GM21737 (cell line): ENCODE results near the gene SGCE.

Experiments used
- ATAC-seq: cut with Tn5 transposase; IDR thresholded peaks from one replicate; pipeline ENCODE4 v1.9.1; 2021; ENCODE audit warnings: mild to moderate bottlenecking, moderate library complexity; ENCODE audit not compliant: unreplicated experiment

Gene SGCE

DNA sequence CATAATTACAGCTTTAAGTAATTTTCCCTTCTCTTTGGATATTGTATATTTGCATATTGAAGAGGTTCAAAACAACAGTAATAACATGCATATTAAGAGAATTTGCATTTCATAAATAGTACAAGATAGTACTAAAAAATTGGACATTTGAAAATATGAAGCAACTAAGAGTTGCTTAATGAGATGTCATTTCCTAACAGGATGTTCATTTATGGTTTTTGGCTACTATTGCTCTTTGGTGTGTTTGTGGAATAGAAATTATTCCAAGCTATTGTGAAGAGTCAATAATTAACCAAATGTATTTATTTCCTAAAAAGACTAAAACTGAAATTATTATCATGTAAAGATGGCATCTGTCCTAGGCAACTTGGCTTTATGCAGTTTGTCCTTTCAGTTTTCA is 4.1 kb upstream of the SGCE start:
- no peak for ATAC-seq

GRCh38 chr7:94658826-94659225 is 2.9 kb upstream of the SGCE start:
- ATAC-seq, result no peak

DNA sequence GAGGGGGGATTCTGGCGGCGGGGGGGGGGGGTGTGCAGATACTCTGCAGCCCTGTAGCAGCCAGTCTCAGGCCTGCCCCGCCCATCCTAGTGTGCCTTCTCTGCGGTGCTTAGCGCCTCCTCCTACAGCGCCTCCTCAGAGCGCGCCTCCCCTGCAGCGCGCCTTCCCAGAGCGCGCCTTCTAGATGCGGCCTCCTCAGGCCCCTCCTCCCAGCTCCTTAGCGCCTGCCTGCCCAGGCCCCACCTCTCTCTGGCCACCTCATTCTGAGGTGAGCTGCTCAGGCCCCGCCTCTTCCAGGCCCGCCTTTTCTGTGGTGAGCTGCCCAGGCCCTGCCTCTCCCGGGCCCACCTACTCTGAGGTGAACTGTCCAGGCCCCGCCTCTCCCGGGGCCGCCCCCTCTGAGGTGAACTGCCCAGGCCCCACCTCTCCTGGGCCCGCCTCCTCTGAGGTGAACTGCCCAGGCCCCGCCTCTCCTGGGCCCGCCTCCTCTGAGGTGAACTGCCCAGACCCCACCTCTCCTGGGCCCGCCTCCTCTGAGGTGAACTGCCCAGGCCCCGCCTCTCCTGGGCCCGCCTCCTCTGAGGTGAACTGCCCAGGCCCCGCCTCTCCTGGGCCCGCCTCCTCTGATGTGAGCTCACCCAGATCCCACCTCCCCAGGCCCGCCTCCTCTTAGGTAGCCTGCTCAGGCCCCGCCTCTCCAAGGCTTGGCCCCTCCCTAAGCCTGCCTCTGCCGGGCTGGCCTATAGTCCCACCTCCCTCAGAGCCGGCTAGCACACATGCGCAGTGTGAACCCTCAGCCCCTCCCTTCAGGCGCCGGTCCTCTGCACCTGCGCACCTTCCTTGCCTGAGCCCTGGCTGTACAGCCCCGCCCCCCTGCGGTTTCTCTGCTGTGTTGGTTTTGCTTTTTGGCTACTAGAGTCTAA is 2.1 kb upstream of the SGCE start:
- ATAC-seq, result peak; percentile 80

DNA sequence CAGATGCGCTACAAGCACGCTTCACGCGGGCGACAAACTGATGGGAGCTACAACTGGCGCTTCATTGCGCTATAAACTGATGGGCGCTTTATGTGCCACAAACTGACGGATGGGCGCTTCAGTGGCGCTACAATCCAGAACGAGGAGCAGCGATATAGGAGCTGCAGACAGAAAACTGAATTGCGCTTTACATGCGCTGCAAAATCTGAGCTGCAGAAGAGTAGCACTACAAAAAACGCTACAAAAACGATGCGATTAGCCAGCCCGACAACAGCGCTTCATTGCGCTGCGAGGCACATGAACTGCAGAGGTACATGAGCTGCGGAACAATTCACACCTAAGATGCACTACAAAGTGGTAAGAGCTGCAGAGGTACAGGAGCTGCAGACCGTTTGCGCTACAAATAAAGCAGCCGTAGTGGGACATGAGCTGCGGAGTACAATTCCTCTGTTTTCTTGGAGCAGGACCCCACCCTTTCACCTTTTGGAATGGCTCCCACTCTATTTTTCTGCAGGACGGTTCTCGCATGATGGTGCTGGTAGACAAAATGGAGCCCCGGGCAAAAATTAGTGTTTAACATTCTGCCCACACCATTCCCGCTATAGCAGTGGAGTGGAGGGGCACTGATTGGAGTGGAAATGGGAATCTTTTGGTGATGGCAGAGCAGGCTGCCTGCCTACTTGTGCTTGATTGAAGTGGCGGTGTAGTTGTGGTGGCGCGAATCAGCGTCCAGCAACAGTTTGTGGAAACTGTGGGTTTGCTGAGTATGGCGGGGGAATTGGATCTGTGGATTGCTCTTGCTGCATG is 1.2 kb upstream of the SGCE start:
- ATAC-seq, result no peak

DNA sequence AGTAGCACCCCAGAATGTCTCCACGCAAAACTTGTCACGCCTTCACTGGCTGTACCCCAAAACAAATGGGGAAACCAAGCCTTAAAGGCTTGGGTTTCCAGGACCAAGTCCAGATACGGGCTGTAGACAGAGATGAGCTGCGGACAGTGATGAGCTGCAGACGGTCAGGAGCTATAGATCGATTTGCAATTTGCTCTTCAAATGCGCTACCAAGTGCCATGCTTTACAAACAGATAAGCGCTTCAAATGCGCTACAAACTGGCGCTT is 658 bp upstream of the SGCE start:
- ATAC-seq, result no peak

DNA sequence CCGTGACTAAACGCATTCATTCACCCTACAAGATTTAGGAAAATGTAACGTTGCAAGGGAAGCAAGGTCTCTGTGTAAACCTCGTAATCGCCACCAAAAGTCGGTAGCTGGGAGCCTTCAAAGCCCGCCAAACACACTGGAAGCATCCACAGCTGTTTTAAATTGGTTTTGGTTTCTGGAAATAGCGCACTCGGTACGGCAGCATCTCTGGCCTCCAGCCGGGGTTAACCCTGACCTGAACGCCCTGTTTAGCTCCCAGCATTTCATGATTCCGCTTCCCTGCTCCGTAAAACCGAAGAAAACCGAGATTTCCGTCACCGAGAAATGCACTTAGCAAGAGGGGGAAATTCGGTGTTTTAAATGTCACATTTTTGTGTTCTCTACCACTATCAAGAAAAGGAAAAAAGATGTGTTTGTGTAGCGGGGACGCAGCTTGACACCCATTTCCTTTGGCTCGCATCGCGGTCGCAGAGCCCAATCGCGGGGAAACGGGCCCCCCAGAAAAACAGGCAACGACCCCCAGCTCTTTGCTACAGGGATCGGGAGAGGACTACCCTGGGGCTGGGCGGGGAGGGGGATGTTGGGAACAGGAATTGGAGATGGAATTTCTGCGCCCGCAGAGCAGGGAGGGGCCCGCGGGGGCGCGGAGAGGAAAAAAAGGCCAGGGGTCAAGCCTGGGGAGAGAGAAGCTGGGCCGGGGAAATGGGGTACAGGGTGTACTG is 646 bp downstream of the SGCE start:
- no peak for ATAC-seq

GRCh38 chr7:94654783-94655125 is 1.2 kb downstream of the SGCE start:
- no peak for ATAC-seq

DNA sequence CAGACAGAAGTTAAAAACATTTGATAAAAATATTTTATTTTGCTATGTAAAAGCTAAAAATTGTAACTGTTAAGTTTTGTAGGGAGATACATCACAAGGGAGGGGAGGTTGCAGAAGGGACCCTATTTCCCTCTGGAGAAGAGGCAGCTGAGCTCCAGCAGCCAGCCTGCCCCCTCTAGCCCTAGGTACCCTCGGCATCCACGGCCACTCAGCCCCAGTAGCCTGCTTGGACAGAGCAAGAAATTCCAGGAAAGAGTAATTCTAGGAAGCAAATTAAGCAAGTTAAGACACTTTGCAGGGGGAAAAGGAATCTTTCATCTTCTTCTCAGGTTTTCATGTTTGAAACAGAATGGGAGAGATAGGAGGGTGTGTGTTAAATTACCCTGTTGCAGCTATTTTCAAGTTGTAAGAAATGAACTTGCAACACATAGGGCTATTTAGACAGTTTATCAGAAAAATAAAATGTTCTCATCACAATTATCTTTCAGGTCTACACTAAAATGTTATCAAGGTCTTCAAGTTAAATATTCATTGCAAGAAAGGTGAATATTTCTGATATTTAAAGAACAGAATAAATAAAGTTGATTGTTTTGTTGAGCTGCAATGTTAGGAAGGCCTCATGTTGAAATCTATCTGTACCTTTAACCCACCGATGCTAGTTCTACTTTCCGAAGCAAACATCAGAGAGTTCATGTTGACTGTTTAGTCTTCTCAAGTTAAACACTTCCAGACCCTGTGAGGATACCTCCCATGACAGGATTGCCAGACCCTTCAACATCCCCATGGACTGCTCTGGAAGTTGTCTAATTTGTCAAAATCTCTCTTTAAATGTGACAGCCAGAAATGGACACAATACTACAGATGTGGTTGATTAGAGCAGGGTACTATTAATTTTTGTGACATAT is 5.5 kb downstream of the SGCE start:
- ATAC-seq, result no peak

DNA sequence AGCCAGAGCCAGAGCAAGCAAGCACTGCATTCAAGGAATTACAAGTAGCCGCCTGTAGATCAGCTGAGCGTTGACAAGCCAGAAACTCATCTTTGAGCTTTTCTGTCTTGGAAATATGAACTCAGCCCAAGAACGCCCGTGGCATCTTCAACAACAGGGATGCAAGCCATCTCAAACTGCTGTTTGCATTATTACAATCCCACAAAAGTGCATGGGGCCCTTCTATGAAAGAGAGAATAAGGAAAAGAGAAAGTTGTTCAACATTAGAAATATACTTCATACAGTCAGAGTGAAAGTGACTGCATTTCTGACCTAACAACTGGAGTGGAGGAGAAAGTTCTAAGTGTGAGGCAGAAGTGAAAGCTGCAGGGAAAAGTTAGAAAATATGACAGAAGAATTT is 6.5 kb downstream of the SGCE start:
- no peak for ATAC-seq

- ATAC-seq, result no peak
Observed at GRCh38 chr7:94648731-94649130, 7.2 kb downstream of the SGCE start.

GRCh38 chr7:94647295-94647694 is 8.6 kb downstream of the SGCE start:
- ATAC-seq, result no peak

DNA sequence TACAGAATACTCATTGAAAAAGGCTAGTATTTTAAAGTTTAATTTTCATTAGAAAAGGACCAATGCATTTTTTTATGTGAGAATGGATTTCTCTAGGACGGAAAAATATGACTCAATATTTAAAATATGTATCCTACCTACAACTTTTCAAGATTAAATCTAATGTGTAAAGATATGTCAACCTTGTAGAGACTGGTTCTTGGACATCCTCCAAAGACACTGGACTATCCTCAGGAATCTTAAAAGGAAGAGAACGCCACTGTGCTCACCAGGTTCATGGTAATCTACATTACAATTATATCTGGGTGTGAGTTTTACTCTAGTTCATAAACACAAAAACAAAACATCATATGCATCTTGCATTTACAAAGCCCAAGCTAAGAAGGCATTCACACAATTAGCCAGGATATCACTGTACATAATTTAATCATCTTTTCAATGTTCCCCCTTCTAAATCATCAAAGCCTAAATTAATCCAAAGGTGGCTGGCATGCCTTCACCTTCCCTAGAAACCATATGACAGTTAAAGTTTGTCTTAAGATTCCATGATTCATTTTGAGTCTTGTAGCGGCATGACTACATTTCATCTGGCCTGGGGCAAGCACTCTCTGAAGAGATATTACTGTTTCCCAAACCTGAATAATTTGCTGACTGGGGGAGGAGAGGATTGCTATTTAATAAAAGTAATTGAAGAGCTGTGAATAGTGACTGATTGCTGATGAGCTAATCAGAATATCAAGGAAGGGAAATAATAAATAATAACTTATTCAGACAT is 12.0 kb downstream of the SGCE start:
- ATAC-seq, result no peak

DNA sequence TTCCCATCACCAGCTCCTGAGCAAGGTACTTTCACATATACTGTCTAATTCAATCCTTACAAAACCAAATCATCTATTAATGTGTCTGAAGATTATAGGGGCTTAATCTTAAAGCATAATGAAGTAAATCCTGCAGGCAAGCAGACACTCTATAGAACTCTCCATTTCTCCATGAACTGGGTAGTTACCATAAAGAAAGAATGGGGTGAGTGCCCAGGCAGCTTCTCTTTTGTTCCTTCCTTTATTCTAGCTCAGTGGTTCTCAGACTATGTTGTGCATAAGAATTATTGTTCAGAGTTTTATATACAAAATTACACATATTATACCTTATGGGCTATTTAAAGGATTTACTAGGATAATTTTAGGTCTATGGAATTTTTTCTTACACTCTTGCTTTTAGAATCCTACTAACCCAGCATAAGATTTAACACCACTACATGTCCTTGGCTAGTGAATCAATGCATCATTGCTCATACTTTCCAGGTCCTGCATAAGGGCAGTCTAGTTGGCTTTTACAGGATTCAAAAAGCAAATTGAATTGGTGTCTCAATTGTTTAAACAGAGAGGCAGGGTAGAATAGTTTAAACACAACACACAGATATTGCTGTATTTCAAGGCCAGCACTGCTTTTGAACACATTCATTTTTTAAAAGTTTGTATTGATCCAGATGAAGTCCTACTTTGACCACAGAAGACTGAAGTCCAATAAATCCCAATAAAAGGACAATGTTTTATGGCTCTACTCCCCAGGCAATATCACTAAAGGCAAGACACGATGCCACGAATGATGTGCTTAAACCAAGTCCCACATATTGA is 12.9 kb downstream of the SGCE start:
- ATAC-seq, result no peak

- ATAC-seq, result no peak
Observed at GRCh38 chr7:94639384-94639783, 16.5 kb downstream of the SGCE start.

GRCh38 chr7:94635687-94636086 is 20.2 kb downstream of the SGCE start:
- no peak for ATAC-seq

DNA sequence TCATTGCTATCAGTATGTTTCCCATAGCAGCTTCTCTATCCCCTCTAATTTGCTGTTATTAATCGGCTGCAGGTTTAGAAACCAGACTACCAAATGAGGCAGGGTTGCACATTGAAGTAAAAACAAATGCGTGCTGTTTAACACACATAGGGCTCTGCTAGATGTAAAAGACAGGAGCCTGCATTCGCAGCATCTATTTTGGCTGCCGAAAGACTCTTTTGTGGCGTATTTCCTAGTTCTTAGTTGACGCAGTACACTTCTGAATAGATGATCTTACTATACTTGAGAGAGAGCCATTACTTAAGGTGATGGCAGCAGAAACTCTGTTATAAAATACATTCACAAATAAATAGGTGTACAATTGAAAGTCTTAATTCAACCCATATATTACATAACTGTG is 21.4 kb downstream of the SGCE start:
- ATAC-seq, result no peak

- no peak for ATAC-seq
Observed at GRCh38 chr7:94633687-94634086, 22.2 kb downstream of the SGCE start.

- ATAC-seq, result no peak
Observed at GRCh38 chr7:94633014-94633341, 23.0 kb downstream of the SGCE start.

DNA sequence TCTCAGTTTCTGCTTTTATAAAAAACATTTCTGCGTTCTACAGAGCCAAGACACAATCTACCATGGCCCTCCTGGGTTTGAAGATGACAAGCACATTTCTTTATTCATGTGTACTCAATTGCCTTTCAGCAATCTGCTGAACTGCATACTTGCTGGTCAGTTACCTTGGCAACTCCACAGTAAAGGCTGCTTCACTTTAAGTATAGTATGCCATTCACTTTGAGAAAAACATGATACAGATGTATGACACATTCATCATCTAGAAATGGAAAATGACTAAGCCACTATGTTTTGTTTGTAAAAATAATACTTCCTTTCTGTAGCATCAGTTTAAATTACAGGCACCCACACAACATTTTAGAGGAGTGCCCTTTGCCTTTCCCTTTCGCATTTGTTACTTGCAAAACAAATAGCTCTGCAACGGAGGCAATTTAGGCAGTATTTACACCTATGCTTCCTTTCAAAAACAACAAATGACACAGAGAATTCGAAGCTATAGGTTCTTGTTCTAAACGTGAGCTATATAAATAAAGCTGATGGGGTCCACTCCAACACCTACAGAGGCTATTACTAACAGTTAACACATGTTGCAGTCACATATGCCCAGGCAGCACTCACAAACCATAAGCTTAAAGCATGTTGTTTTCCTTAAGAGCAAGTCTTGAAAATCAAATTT is 23.5 kb downstream of the SGCE start:
- ATAC-seq, result no peak
